GM21423 (cell line): ENCODE data around the gene DGKB.

Source experiments
- ATAC-seq: cut with Tn5 transposase; IDR thresholded peaks from one replicate; pipeline ENCODE4 v1.9.1; 2021; ENCODE audit warnings: mild to moderate bottlenecking, moderate library complexity; ENCODE audit not compliant: unreplicated experiment

Gene DGKB

GRCh38 chr7:14691034-14691433 is 211.5 kb downstream of the DGKB start:
- peak; percentile 54 for ATAC-seq

GRCh38 chr7:14690486-14690885 is 212.1 kb downstream of the DGKB start:
- ATAC-seq: no peak

DNA sequence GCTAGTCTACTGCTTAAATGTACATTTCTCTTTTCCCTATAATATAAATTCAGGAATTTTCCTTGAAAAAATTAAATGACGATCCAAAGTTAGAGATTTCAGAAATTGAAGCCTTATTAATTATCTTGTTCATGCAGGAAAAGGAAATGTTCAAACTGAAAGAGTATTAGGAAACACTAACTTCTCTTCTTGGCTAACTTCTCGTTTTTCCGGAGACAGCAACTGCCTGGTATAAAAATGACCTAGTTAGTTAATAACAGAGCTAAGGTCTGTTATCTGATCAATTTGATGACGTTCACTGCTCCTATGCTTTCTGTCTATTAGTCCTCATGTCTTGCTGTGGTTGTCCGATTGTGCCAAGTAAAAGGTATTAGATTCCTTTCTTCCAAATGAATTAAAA is 212.5 kb downstream of the DGKB start:
- ATAC-seq: no peak

GRCh38 chr7:14688208-14688607 is 214.3 kb downstream of the DGKB start:
- ATAC-seq: no peak

DNA sequence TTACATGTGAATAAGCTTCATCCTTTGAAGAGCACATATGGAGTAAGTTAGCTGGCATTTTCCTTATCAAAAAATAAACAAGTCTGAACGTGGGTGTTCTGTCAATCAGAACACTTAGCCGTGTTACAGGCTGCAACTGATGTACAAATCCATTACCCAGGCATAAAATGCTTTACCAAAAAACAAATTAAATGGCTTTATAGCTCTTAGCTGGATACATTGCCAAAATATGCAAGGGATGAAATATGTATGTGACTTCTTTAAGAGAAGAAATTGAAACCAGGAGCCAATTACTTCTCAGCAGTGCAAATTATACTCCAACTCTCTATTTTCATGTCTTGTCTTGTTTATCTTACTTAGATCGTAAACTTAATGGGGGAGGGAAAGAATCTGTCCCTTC is 214.8 kb downstream of the DGKB start:
- no peak for ATAC-seq

GRCh38 chr7:14687241-14687640 is 215.3 kb downstream of the DGKB start:
- ATAC-seq: no peak

GRCh38 chr7:14685167-14685566 is 217.4 kb downstream of the DGKB start:
- ATAC-seq: no peak

- ATAC-seq: no peak
Measured at GRCh38 chr7:14682910-14683465, 219.6 kb downstream of the DGKB start.

- ATAC-seq: no peak
Measured at GRCh38 chr7:14676896-14677295, 225.7 kb downstream of the DGKB start.

DNA sequence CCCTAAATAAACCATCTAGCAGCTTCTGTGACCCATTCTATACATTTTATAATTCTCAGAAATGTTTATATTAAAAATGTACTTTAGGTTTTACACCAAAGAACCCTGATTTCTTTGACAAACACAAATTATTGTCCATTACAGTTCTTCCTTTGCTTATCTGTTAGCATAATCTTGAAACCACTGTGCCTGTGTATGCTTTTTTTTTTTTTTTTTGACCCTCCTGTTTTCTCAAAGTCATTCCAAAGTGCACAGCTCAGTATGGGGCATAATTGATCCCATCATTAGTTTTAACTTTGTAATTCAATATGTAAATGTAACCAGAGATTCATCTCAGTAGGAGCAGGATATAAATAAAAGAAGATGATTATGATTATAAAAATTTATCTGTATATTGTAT is 229.3 kb downstream of the DGKB start:
- no peak for ATAC-seq

GRCh38 chr7:14666913-14667312 is 235.6 kb downstream of the DGKB start:
- no peak for ATAC-seq

GRCh38 chr7:14666304-14666703 is 236.2 kb downstream of the DGKB start:
- ATAC-seq: no peak

DNA sequence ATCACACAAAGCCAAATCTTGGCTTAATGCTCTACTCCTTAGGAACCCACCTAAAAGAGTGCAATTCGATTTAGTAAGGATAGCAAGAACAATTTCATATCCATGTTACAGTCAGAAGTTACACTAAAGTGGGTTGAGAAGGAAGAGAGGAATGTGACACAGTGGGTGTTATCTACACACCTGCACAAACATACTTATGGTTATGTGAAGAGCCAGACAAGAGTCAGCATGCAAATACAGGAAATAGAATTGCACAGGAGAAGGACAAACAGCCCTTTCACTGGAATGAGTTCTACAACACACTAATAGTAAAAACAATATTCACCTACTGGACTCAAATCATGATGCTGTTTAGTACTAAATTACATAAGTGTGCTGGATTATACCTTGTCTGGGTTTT is 262.8 kb downstream of the DGKB start:
- no peak for ATAC-seq

- no peak for ATAC-seq
Measured at GRCh38 chr7:14639329-14639728, 263.2 kb downstream of the DGKB start.

DNA sequence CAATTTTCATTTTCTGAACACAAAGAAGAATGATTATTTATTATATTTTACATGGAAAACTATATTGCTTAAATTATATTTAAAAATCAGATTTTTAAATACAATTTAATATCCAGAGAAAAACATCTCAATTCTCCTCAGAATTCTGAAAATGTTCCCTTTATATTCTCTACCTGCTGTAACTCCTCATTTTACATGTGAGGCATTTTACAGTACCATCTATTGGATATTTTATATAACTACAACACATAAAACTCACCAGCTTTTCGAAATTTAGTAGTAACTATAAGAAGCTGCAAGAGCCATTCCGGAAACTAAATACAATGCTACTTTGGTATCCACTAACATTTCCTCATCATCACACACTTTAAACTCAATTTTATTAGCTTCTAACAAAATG is 264.6 kb downstream of the DGKB start:
- ATAC-seq: no peak

DNA sequence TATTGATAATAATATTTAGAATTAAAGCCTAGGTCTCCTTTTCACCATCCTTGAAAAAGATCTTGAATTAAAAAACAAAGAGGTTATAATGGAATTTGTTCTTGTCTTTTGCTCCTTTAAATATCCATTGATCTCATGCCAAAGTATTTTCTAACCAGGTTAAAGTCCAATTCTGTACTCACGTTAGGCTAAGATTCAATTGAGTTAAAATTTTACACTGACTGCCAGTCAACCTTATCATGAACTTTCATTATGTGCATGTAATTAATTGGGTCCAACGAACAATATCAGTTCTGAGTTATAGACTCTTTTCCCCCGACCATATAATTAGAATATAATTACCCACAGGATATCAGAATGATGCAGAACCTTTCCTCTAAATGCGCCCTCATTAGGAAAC is 266.6 kb downstream of the DGKB start:
- ATAC-seq: no peak

- no peak for ATAC-seq
Measured at GRCh38 chr7:14630048-14630447, 272.5 kb downstream of the DGKB start.

DNA sequence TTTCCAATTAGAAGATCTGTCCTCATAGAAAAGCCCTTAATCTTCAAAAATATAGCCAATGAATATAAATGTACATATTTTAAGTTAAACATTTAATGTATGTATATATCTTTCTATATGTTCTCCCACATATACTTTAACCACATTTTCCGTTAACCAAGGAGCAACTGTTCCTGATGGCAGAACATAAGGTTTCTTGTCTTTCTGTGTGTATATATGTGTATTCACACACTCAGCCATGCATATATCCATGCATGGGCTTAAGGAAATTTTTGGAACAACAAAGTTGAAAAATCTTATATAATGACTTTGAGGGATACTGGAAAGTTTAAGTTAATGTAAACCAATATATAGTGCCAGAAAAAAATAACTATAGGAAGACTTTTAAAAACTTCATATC is 274.0 kb downstream of the DGKB start:
- ATAC-seq: no peak

DNA sequence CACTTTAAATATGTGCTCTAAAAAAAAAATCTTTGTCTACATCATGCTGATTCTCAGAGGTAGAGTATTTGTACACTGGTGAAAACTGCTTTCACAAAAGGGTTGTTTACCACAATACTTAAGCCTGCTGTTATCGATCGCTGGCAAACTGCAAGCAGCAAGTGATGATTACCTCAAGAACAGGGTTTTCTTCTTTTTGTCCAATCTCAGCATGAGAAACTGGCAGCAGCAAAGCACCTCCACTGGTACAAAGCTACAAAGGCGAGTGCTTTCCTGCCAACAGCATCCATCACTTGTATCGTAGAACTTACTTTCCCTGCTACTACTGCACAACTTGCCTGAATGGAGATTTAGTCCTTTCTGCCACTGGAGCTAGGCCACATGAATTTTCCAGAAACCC is 276.5 kb downstream of the DGKB start:
- ATAC-seq: no peak

GRCh38 chr7:14622559-14622958 is 280.0 kb downstream of the DGKB start:
- ATAC-seq: no peak

DNA sequence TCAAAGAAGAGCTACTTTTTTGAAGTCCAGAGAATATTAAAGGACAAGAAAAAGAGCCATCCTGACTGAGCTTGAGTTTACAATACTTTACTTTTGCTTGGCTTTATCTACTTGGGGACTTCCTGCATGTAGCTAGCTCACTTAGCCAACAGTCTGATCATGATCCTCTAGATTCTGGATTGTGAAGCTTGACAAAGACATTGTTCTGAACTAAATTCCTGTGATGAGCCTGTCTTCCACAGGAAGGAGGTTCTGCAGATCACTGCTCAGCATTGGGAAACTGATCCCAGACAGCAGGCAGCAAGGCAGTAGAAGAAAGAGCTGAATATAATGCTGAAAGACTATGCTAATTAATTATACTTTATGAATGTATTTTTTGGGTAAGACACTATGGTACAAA is 296.4 kb downstream of the DGKB start:
- ATAC-seq: no peak

DNA sequence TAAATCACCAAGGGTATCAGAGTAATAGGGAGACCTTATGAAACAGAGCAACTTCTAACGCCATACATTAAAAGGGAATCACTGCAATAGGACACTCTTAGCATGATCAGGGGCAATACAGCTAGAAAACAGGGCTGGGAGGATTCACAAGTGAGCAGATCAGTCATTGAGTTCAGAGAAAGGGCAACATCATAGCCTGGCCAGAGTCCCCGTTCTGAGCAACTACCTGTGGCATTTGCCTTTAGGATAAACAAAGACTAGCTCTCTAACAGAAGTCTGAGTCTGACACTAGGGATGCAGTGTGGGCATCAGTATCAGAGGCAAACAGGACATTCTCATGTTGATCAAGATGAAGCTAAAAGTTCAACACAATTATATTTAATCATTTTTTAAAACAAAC is 297.9 kb downstream of the DGKB start:
- ATAC-seq: no peak

GRCh38 chr7:14602851-14603250 is 299.7 kb downstream of the DGKB start:
- ATAC-seq: no peak
